Neural cell (in vitro differentiated cells): ENCODE results near the gene MCC. TPM values are rescaled to one million over a fixed set of nuclear protein-coding genes. Genes with fewer than 3 reads are reported as not detected.

ENCODE experiments used
- H2AFZ ChIP-seq: fragments of 200-600, 300-800 bp; sonication (generic), shearing (Covaris generic); 2 replicates; pipeline ENCODE4 v1.6.0; 2014; ENCODE audit warnings: low read depth, mild to moderate bottlenecking, antibody characterized with exemption, low read length, moderate library complexity
- H3F3A ChIP-seq: fragments of 200-600 bp; shearing (Covaris generic); 2 replicates; pipeline ENCODE4 v1.6.1; 2016; ENCODE audit warnings: mild to moderate bottlenecking, moderate library complexity, mixed read lengths, antibody characterized with exemption, low read length; ENCODE audit not compliant: insufficient read depth, poor library complexity, severe bottlenecking
- H3K27ac ChIP-seq: fragments of 200-600, 300-800 bp; sonication (generic), shearing (Covaris generic); 2 replicates; pipeline ENCODE4 v1.5.1; 2014; ENCODE audit warnings: mild to moderate bottlenecking, low read length, moderate library complexity
- H3K27me3 ChIP-seq: fragments of 300-800, 200-600 bp; sonication (generic), shearing (Covaris generic); 2 replicates; pipeline ENCODE4 v1.6.0; 2014; ENCODE audit warnings: mild to moderate bottlenecking, low read depth, low read length, moderate library complexity; ENCODE audit not compliant: insufficient read depth
- H3K36me3 ChIP-seq: fragments of 300-800, 200-600 bp; sonication (generic), shearing (Covaris generic); 2 replicates; pipeline ENCODE4 v1.5.1; 2014; ENCODE audit warnings: mild to moderate bottlenecking, antibody characterized with exemption, low read length, moderate library complexity; ENCODE audit not compliant: insufficient read depth
- H3K4me2 ChIP-seq: fragments of 300-800, 200-600 bp; sonication (generic), shearing (Covaris generic); 2 replicates; pipeline ENCODE4 v1.6.0; 2014; ENCODE audit warnings: mild to moderate bottlenecking, low read length
- H3K4me3 ChIP-seq: fragments of 300-800, 200-600 bp; sonication (generic), shearing (Covaris generic); 2 replicates; pipeline ENCODE4 v1.5.1; 2014; ENCODE audit warnings: mild to moderate bottlenecking, low read length, moderate library complexity
- H3K79me2 ChIP-seq: fragments of 200-600 bp; shearing (Covaris generic); replicated peaks from 2 replicates; pipeline ENCODE4 v1.6.0; 2014; ENCODE audit warnings: mild to moderate bottlenecking, low read length, moderate library complexity; ENCODE audit not compliant: insufficient read depth
- H3K9ac ChIP-seq: fragments of 300-800, 200-600 bp; sonication (generic), shearing (Covaris generic); 2 replicates; pipeline ENCODE4 v1.6.1; 2016; ENCODE audit warnings: mild to moderate bottlenecking, low read length, mixed read lengths
- H3K9me2 ChIP-seq: fragments of 200-600 bp; shearing (Covaris generic); 2 replicates; pipeline ENCODE4 v1.6.1; 2016; ENCODE audit warnings: mild to moderate bottlenecking, low read length, mixed read lengths; ENCODE audit not compliant: insufficient read depth
- H3K9me3 ChIP-seq: fragments of 200-600, 300-800 bp; sonication (generic), shearing (Covaris generic); 2 replicates; pipeline ENCODE4 v1.6.1; 2016; ENCODE audit warnings: mild to moderate bottlenecking, mixed run types, low read length, moderate library complexity, mixed read lengths
- H4K20me1 ChIP-seq: fragments of 200-600 bp; shearing (Covaris generic); 2 replicates; pipeline ENCODE4 v1.6.1; 2016; ENCODE audit warnings: mild to moderate bottlenecking, mixed run types; ENCODE audit not compliant: insufficient read depth
- CTCF ChIP-seq: fragments of 450-650 bp; IDR thresholded peaks from 2 replicates; pipeline ENCODE4 v1.5.1; 2014; ENCODE audit warnings: antibody characterized with exemption, mild to moderate bottlenecking, moderate library complexity; ENCODE audit not compliant: poor library complexity, severe bottlenecking
- EZH2 ChIP-seq: fragments of 200-600, 300-800 bp; shearing (Covaris generic), sonication (generic); IDR thresholded peaks from 2 replicates; pipeline ENCODE4 v1.6.1; 2014; ENCODE audit warnings: antibody characterized with exemption, low read length, borderline replicate concordance, mild to moderate bottlenecking; ENCODE audit not compliant: insufficient read depth, poor library complexity, severe bottlenecking
- MXI1 ChIP-seq: fragments of 450-650 bp; conservative IDR thresholded peaks from 2 replicates; pipeline ENCODE4 v1.6.1; 2014; ENCODE audit warnings: antibody characterized with exemption, mild to moderate bottlenecking; ENCODE audit not compliant: poor library complexity, severe bottlenecking
- POLR2AphosphoS5 ChIP-seq: IDR thresholded peaks from 2 replicates; pipeline ENCODE4 v1.6.1; 2012
- RAD21 ChIP-seq: fragments of 450-650 bp; conservative IDR thresholded peaks from 2 replicates; pipeline ENCODE4 v1.6.1; 2014; ENCODE audit warnings: antibody characterized with exemption, mild to moderate bottlenecking, moderate library complexity
- SMC3 ChIP-seq: fragments of 450-650 bp; conservative IDR thresholded peaks from 2 replicates; pipeline ENCODE4 v1.6.1; 2014; ENCODE audit warnings: antibody characterized with exemption, mild to moderate bottlenecking, moderate library complexity; ENCODE audit not compliant: poor library complexity
- TAF1 ChIP-seq: IDR thresholded peaks from 2 replicates; pipeline ENCODE4 v1.6.1; 2012; ENCODE audit warnings: low read depth
- polyA plus RNA-seq: library from polyadenylated mRNA; depleted of rRNA; stranded (reverse); fragments of >200 nt; gene quantifications from 2 replicates; pipeline ENCODE4 v1.2.3, GENCODE V29; 2014
- TF ChIP-seq, protein P1 (sequence below): IDR thresholded peaks from 2 replicates; pipeline ENCODE4 v1.6.1; 2012; ENCODE audit warnings: borderline replicate concordance

MCC gene
- polyA plus RNA-seq, 1 donor from 2014 or later, result 2.2 TPM

DNA sequence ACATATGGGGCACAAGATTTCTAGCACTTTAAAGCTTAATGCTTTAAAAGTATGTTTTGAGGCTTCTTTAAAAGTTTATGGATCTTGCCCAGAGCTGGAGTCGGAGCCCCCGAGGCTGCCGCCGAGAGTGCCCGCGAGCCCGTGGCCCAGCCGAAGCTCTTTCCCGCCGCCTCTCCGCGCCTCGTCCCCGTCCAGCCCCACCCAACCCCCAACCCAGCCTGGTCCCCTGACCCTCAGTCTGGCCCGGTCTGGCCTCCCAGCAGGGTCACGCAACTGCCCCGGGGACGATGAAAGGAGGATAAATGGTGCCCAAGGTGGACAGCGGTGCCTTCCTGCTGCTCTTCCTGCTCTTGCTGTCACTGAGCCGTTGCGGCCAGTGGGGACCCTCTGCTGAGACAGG is 55.2 kb downstream of the MCC start:
- Histone ChIP-seq H3K9me3 (no peaks in the 10 kb centered on the region), H4K20me1 (no peaks in the 10 kb centered on the region), H2AFZ (no peak overlapping the region), H3K79me2 (no peaks in the 10 kb centered on the region), H3K4me2 (no peak overlapping the region), H3F3A (no peaks in the 10 kb centered on the region), H3K36me3 (no peaks in the 10 kb centered on the region), H3K9me2 (no peaks in the 10 kb centered on the region), H3K9ac (no peak overlapping the region), H3K27ac (no peak overlapping the region), H3K27me3 (no peaks in the 10 kb centered on the region), H3K4me3 (no peak overlapping the region)
- TF ChIP-seq, protein P1, sequence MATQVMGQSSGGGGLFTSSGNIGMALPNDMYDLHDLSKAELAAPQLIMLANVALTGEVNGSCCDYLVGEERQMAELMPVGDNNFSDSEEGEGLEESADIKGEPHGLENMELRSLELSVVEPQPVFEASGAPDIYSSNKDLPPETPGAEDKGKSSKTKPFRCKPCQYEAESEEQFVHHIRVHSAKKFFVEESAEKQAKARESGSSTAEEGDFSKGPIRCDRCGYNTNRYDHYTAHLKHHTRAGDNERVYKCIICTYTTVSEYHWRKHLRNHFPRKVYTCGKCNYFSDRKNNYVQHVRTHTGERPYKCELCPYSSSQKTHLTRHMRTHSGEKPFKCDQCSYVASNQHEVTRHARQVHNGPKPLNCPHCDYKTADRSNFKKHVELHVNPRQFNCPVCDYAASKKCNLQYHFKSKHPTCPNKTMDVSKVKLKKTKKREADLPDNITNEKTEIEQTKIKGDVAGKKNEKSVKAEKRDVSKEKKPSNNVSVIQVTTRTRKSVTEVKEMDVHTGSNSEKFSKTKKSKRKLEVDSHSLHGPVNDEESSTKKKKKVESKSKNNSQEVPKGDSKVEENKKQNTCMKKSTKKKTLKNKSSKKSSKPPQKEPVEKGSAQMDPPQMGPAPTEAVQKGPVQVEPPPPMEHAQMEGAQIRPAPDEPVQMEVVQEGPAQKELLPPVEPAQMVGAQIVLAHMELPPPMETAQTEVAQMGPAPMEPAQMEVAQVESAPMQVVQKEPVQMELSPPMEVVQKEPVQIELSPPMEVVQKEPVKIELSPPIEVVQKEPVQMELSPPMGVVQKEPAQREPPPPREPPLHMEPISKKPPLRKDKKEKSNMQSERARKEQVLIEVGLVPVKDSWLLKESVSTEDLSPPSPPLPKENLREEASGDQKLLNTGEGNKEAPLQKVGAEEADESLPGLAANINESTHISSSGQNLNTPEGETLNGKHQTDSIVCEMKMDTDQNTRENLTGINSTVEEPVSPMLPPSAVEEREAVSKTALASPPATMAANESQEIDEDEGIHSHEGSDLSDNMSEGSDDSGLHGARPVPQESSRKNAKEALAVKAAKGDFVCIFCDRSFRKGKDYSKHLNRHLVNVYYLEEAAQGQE, result no peak

DNA sequence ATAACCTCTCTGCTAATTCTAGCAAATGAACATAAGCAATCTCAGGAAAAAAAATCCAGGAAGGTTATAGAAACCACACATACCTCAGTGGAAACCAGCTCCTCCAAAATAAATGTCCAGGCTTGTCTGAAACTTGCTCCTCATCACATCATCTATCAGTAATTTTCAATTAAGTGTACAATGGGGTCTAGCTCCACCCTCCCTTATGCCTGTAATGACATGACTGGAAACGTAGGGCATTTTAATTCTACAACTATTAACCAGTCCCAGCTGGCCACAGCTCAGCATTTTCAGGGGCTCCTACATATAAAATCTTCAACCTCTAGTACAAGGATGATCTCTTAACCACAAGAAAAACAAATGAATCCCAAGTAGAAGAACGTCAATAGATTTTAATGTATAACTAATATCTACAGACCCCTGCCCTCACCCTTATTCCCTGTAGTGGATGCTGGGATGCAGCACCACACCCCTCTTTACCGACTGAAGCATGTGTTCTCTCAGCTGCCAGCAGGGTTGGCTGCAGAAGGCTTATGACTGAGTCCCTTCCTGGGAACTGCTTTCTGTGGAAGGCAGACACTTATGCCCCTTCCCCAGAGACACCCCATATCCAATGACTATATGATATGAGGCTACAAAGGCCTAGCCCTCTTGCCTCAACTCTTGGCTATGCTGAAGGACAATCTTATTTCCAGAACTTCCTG is 60.2 kb downstream of the MCC start:
- H3K4me3 ChIP-seq, result no peak overlapping the region
- no peaks in the 10 kb centered on the region for H3F3A ChIP-seq
- H3K36me3 ChIP-seq, result no peaks in the 10 kb centered on the region
- no peak overlapping the region for H3K4me2 ChIP-seq
- no peaks in the 10 kb centered on the region for H3K9me3 ChIP-seq
- TF ChIP-seq CTCF (no peak), RAD21 (no peak), POLR2AphosphoS5 (no peak), SMC3 (no peak), EZH2 (no peak), TAF1 (no peak), MXI1 (no peak)
- TF ChIP-seq, protein P1, result no peak
- no peak overlapping the region for H3K9ac ChIP-seq
- H3K27me3 ChIP-seq, result no peaks in the 10 kb centered on the region
- no peak overlapping the region for H3K27ac ChIP-seq
- H2AFZ ChIP-seq, result no peak overlapping the region
- no peaks in the 10 kb centered on the region for H4K20me1 ChIP-seq
- no peaks in the 10 kb centered on the region for H3K79me2 ChIP-seq
- H3K9me2 ChIP-seq, result no peaks in the 10 kb centered on the region
